PFSK-1 (cell line): Measurements from ENCODE around the gene DAB1.

Experiments used
- POLR2AphosphoS5 ChIP-seq: IDR thresholded peaks from 2 replicates; pipeline ENCODE4 v1.6.1; 2012; ENCODE audit warnings: low read depth, mild to moderate bottlenecking, control low read depth, low read length, moderate library complexity
- REST ChIP-seq, 2 experiments: IDR thresholded peaks; 2 replicates each; pipeline versions ENCODE4 v1.6.1 to v1.8.0; 2011 to 2012; ENCODE audit warnings: low read depth in 2 of 2, low read length in 2 of 2, control low read depth in 1 of 2, inconsistent platforms in 1 of 2, mild to moderate bottlenecking in 1 of 2, moderate library complexity in 1 of 2; ENCODE audit not compliant: insufficient read depth in 1 of 2

- TF ChIP-seq POLR2AphosphoS5 (no peak), REST (IDR thresholded peaks at IDR 0.05; ENCODE audit: insufficient read depth in 1 of 2, low read depth in 2 of 2, low read length in 2 of 2) (no peak)
Measured at GRCh38 chr1:57276918-57277317, 146.9 kb downstream of the DAB1 start.
